NB4 (cell line): ENCODE measurements around the gene CNBP.

Source experiments
- MAX ChIP-seq: IDR thresholded peaks from 2 replicates; pipeline ENCODE4 v1.6.1; 2011; ENCODE audit warnings: low read depth, low read length
- POLR2A ChIP-seq: IDR thresholded peaks from 2 replicates; pipeline ENCODE4 v1.6.1; 2011; ENCODE audit warnings: mild to moderate bottlenecking; ENCODE audit not compliant: insufficient read length; ENCODE audit errors: extremely low read depth
- TF ChIP-seq, protein P1 (sequence below): IDR thresholded peaks from one replicate; pipeline ENCODE4 v1.5.1; 2012; ENCODE audit warnings: low read depth, low read length

GRCh38 chr3:129118745-129119144 lies 65.0 kb downstream of the CNBP start:
- TF ChIP-seq POLR2A: no peak
- TF ChIP-seq, protein P1, sequence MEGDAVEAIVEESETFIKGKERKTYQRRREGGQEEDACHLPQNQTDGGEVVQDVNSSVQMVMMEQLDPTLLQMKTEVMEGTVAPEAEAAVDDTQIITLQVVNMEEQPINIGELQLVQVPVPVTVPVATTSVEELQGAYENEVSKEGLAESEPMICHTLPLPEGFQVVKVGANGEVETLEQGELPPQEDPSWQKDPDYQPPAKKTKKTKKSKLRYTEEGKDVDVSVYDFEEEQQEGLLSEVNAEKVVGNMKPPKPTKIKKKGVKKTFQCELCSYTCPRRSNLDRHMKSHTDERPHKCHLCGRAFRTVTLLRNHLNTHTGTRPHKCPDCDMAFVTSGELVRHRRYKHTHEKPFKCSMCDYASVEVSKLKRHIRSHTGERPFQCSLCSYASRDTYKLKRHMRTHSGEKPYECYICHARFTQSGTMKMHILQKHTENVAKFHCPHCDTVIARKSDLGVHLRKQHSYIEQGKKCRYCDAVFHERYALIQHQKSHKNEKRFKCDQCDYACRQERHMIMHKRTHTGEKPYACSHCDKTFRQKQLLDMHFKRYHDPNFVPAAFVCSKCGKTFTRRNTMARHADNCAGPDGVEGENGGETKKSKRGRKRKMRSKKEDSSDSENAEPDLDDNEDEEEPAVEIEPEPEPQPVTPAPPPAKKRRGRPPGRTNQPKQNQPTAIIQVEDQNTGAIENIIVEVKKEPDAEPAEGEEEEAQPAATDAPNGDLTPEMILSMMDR: no peak
- TF ChIP-seq MAX: no peak
